A549 treated with GW870086 at 1 μM for 4 hours (cell line): ENCODE results near the gene CLEC16A. TPM values are rescaled to one million over a fixed set of nuclear protein-coding genes. Genes with fewer than 3 reads are reported as not detected.

Source experiments
- total RNA-seq: library from RNA; stranded (reverse); fragments of 200-300 nt; extraction: Qiagen RNA extraction; gene quantifications from 5 replicates; pipeline ENCODE4 v1.2.3, GENCODE V29; 2022; ENCODE audit warnings: low read depth

Gene CLEC16A
- 7.8 to 9.6 TPM (median 9.0 TPM) in 5 replicates for total RNA-seq

DNA sequence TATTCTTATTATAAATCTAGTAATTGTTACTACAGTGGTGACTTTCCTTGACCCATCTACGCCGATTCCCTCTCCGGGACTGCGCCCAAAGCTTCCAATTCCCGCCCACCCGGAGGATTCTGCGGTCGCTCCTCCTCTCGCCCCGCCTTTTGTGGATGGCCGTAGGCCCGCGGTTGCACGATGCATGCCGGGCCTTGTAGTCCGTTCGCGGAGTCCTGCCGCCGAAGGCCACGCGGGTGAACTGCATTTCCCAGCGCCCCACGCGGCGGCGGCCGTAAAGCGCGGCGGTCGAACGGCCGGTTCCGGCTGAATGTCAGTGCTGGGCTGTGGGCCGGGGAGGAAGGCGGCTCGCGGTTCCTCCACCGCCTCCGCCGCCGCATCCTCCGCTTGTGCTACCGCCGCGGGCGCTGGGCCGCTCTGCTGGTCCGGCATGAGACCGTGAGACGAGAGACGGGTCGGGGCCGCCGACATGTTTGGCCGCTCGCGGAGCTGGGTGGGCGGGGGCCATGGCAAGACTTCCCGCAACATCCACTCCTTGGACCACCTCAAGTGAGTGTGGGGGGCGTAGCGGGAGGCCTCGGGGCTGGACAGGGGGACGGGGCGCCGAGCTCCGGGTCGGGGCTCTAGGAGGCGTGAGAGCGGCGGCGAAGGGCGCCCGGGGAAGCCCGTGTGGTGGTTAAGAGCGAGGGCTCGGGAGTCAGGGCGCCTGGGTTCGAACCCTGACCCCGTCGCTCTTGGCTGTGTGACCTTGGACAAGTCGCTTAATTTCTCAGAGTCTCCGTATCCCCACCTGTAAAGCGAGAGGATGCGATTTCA, at the start of gene CLEC16A:
Gene CLEC16A (plus strand): TSS at position 316 of the 816 bp plus-strand sequence. CDS start 154 bp downstream, at position 470.

GRCh38 chr16:10942352-10943063, 1.9 kb upstream of the CLEC16A start, which contains the start of gene DEXI:
Gene DEXI (minus strand): TSS chr16:10942468. CDS start chr16:10942005, 463 bp downstream.

Other genes with a start within 250 kb of the CLEC16A start
- 0.14 TPM in 1 of 5 replicates, not detected in the others for gene TEKT5, start 249.6 kb upstream of the CLEC16A start, total RNA-seq
- 44.5 to 46.8 TPM (median 45.2 TPM) in 5 replicates for gene NUBP1, start 200.7 kb upstream of the CLEC16A start, total RNA-seq
- gene TVP23A, start 125.8 kb upstream of the CLEC16A start, total RNA-seq = 0.03 to 0.35 TPM (median 0.15 TPM) in 5 replicates
- gene CIITA, start 67.4 kb upstream of the CLEC16A start, total RNA-seq = 0.05 to 0.17 TPM (median 0.08 TPM) in 5 replicates
- gene DEXI, start 2.1 kb upstream of the CLEC16A start, total RNA-seq = 33.2 to 43.8 TPM (median 42.3 TPM) in 5 replicates